ENCODE data around the gene ELMOD3.
"Not testable (repeated sequence)": the region's sequence is repeated elsewhere in the genome, so short reads cannot be mapped to it uniquely, and the experiment has no call there.

ELMOD3 gene

GRCh38 chr2:85310330-85310729 is 44.2 kb upstream of the ELMOD3 start:
- no peak overlapping the region for H3K4me3 ChIP-seq (replicated peaks; ENCODE audit: low read depth, low read length)
- TF ChIP-seq CTCF (IDR thresholded peaks at IDR 0.05; ENCODE audit: insufficient read depth, low read length, poor library complexity, severe bottlenecking): no peak
- H3K27me3 ChIP-seq (replicated peaks; ENCODE audit: control insufficient read depth, insufficient read depth, low read length): no peaks in the 10 kb centered on the region
- peaks cover 2% of the 10 kb centered on the region for H3K36me3 ChIP-seq (ENCODE audit: control insufficient read depth, insufficient read depth, low read length)
- no peak for DNase-seq (ENCODE audit: extremely low read depth, insufficient read length)

GRCh38 chr2:85312404-85312803 is 42.2 kb upstream of the ELMOD3 start:
- no peaks in the 10 kb centered on the region for H3K27me3 ChIP-seq (replicated peaks; ENCODE audit: control insufficient read depth, insufficient read depth, low read length)
- DNase-seq (ENCODE audit: extremely low read depth, insufficient read length): no peak
- H3K36me3 ChIP-seq (ENCODE audit: control insufficient read depth, insufficient read depth, low read length): peaks cover 7% of the 10 kb centered on the region
- TF ChIP-seq CTCF (IDR thresholded peaks at IDR 0.05; ENCODE audit: insufficient read depth, low read length, poor library complexity, severe bottlenecking): no peak
- H3K4me3 ChIP-seq (replicated peaks; ENCODE audit: low read depth, low read length): no peak overlapping the region

DNA sequence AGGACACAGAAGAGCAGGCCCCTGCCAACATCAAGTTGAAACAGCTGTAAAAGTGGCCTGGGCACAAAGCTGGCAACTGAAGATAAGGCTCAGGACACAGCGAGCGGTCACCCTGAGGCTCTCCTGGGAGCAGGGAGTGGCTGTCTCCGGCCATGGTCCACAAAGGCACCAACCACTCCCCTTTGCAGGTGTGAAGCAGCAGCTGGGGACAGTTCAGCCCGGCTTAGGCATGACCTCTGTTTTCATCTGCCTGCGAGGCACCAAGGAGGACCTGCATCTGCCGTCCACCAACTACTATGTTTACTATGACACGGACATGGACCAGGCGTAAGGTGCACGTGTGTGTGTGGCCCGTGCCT is 39.7 kb upstream of the ELMOD3 start:
- Histone ChIP-seq H3K36me3 (ENCODE audit: control insufficient read depth, insufficient read depth, low read length) (peaks cover 10% of the 10 kb centered on the region), H3K4me3 (replicated peaks; ENCODE audit: low read depth, low read length) (no peak overlapping the region), H3K27me3 (replicated peaks; ENCODE audit: control insufficient read depth, insufficient read depth, low read length) (no peaks in the 10 kb centered on the region)
- no peak for TF ChIP-seq CTCF (IDR thresholded peaks at IDR 0.05; ENCODE audit: insufficient read depth, low read length, poor library complexity, severe bottlenecking)
- no peak for DNase-seq (ENCODE audit: extremely low read depth, insufficient read length)

DNA sequence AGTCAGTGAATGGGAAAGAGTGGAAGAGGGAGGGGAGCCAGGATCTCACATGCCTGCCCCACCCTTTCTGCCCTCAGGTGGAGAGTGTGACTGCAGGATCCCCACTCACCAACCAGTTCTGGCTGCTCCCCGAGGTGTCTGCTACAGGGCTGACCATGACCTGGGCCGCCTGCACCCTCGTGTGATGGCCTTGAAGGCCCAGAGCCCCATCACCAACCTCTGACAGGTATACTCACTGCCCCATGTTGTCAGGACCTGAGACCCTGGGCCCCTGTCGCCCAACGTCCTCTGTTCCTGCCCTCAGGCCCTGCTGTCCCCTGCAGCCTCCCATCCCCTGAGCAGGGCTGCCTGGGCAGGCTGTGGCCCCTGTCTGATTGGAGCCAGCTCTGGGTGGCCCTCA is 38.6 kb upstream of the ELMOD3 start:
- H3K4me3 ChIP-seq (replicated peaks; ENCODE audit: low read depth, low read length); DNase-seq (ENCODE audit: extremely low read depth, insufficient read length); H3K27me3 ChIP-seq (replicated peaks; ENCODE audit: control insufficient read depth, insufficient read depth, low read length): not testable (repeated sequence)
- peaks cover 18% of the 10 kb centered on the region for H3K36me3 ChIP-seq (ENCODE audit: control insufficient read depth, insufficient read depth, low read length)

GRCh38 chr2:85318222-85319074 is 36.1 kb upstream of the ELMOD3 start:
- TF ChIP-seq CTCF (IDR thresholded peaks at IDR 0.05; ENCODE audit: insufficient read depth, low read length, poor library complexity, severe bottlenecking): no peak
- H3K4me3 ChIP-seq (replicated peaks; ENCODE audit: low read depth, low read length): no peak overlapping the region
- H3K27me3 ChIP-seq (replicated peaks; ENCODE audit: control insufficient read depth, insufficient read depth, low read length): no peaks in the 10 kb centered on the region
- peaks cover 25% of the 10 kb centered on the region for H3K36me3 ChIP-seq (ENCODE audit: control insufficient read depth, insufficient read depth, low read length)
- DNase-seq (ENCODE audit: extremely low read depth, insufficient read length): no peak

DNA sequence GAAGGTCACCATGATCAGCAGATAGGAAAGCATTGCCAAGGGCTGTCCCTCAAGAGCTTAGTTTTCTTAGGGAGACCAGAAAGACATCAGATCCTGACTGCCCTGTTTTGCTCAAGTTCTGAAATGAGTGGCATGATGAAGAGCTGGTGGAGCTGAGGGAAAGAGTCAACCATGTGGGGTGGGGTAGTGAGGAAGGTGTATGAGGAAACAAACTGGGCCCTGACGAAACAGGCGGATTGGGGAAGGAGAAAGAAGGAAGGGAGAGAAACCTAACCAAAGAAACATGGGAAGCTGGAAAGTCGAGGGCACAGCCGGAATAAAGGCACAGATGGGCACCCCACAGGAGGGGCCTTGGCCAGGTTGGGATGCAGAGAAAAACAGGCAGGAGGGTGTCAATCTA is 34.8 kb upstream of the ELMOD3 start:
- Histone ChIP-seq H3K36me3 (ENCODE audit: control insufficient read depth, insufficient read depth, low read length) (peaks cover 32% of the 10 kb centered on the region), H3K27me3 (replicated peaks; ENCODE audit: control insufficient read depth, insufficient read depth, low read length) (no peaks in the 10 kb centered on the region), H3K4me3 (replicated peaks; ENCODE audit: low read depth, low read length) (no peak overlapping the region)
- TF ChIP-seq CTCF (IDR thresholded peaks at IDR 0.05; ENCODE audit: insufficient read depth, low read length, poor library complexity, severe bottlenecking): no peak
- DNase-seq (ENCODE audit: extremely low read depth, insufficient read length): no peak

Measured in GM06990 (cell line).